ENCODE data around the gene ALOX5.
A peak's percentile ranks its signal among the peaks of the same experiment; 100 is the strongest.

Gene ALOX5

DNA sequence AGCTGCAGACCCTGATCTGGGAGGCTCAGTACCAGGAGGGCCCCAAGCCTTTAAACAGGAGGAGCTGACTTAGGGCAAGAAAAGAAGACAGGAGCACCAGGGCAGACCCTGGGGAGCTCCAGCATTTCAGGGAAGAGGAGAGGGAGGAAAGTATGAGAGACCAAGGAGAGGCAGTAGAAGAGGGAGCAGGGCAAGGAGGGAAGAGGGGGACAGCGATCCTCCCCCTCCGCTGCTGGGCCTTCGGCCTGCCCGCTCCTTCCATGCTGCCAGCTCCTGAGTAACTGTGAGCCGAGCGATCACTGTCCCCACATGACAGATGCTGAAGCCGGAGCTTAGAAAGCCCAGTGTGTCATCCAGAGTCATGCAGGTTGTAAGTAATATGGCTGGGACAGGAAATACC lies 65.9 kb downstream of the ALOX5 start:
- FAIRE-seq (no peak), DNase-seq (ENCODE audit: extremely low spot score, insufficient read length, low read depth) (no peak)

DNA sequence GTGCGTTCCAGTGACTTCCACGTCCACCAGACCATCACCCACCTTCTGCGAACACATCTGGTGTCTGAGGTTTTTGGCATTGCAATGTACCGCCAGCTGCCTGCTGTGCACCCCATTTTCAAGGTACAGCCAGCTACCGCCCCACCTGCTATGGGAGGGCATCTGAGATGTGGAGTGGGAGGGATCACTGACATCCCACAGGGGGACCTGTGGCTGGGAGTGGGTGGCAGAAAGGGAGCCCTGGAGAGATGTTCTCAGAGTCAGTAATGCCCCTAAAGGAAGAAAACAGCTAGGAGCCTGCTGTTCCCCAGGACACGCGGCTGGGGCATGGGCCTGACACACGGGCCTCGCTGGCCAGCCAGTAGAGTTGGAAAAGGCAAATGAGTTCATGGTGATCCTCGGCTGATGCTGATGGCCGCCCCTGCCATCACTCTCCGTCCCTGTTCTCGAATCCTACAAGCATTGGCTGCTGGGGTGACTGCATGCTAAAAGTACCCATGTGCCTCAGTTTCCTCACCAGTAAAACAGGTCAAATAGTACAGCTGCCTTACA lies 66.6 kb downstream of the ALOX5 start:
- FAIRE-seq, result no peak
- no peak for DNase-seq (ENCODE audit: extremely low spot score, insufficient read length, low read depth)

DNA sequence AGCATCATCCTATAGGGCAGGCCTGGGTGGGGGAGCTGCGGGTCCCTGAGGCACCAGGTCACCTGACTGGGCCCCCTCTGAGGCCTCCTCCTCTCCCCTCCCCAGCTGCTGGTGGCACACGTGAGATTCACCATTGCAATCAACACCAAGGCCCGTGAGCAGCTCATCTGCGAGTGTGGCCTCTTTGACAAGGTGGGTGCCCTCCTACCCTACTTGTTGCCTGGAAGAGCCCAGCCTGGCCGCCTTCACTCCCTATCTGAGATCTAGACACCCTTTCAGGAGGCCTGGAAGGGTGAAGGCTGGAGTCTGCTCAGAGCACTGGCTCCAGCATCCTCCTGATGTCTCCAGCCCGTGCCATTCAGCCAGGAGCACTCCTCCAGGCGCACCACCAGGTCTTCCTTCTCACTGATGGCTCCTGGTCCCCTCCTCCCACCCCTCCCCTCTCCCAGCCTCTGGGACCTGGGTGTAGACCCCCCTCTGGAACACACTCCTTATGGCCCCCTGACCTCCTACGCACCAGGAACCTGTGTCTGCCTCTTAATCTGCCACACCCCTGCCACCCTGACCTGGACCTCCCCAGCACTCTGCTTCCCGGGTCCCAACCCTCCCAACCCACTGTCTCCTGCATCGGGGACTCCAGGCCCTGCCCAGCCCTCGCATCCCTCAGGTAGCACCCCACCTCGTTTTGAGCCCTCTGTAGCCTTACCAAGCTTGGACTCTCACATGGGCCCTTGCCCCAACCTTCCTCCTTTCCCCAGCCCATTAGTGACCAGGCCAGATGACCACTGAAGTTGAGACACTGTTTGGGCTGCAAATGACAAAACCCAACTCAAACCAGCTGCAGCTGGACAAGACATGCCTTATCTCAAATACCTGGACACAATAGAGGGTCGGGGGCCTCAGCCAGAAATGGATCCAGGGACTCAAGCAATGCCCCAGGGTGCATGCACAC lies 67.5 kb downstream of the ALOX5 start:
- DNase-seq (ENCODE audit: extremely low spot score, insufficient read length, low read depth), result no peak
- no peak for FAIRE-seq

DNA sequence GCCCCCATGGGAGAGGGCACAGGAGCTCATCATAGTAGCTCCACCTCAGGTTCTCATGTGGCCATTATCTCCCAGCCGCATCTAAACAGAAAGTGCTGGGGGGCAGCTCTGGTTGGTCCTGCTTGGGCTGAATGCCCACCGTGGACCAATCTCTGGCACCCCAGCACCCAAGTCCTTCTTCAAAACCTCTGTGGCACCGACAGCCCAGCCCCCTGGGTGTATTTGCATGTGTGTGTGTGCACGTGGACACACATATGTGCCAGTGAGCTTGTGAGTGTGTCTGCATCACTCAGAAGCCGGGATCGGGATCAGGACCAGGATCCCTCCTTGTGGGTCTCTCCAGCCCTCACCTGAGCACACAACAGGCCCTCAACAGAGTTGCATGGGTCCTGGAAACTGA lies 68.2 kb downstream of the ALOX5 start:
- DNase-seq (ENCODE audit: extremely low spot score, insufficient read length, low read depth), result no peak
- FAIRE-seq, result no peak

DNA sequence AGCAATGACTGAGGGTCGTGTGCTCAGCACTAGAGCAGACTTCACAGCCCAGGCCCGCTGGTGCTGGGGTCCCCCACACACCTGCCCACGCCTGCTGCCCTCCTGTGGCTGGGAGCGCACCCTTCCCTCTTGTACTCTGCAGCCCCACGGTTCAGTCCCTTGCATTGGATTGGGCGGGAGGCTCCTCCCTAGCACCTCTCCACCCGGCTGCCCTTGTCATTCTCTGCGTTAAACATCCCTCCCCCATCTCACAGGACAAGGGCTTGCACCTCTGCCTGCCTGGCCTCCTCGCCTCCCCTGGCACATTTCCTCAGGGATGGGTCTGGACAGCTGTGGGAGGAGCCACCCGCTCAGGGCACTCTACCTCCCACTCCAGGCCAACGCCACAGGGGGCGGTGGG lies 68.6 kb downstream of the ALOX5 start:
- DNase-seq (ENCODE audit: extremely low spot score, insufficient read length, low read depth) (no peak), FAIRE-seq (no peak)

DNA sequence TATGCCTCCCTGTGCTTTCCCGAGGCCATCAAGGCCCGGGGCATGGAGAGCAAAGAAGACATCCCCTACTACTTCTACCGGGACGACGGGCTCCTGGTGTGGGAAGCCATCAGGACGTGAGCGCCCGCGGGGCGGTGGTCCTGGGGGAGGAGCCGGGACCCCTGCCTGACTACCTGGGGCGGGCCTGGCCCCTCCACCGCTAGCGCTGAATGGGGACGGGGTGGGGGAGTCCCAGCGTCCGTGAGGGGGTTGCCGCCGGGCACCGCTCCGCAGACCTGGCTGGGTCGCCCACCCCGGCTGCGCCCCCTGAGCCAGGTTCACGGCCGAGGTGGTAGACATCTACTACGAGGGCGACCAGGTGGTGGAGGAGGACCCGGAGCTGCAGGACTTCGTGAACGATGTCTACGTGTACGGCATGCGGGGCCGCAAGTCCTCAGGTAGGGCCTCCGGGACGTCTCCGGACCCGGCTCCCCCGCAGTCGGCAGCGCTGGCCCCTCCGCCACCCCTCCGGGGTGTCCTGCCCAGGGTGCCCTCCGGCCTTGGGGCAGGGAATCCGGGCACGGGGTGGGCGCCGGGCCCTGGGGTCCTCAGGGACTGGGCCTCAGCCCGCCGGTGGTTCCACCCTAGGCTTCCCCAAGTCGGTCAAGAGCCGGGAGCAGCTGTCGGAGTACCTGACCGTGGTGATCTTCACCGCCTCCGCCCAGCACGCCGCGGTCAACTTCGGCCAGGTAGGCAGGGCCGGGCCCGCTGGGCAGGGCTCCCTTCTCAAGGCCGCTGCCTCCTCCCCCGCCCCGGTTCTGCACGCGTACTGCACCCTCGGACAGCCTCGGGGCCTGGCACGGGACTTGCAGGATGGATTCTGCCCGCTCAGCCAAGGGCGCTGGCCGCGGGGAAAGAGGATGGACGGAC lies 69.3 kb downstream of the ALOX5 start:
- FAIRE-seq, result no peak

DNA sequence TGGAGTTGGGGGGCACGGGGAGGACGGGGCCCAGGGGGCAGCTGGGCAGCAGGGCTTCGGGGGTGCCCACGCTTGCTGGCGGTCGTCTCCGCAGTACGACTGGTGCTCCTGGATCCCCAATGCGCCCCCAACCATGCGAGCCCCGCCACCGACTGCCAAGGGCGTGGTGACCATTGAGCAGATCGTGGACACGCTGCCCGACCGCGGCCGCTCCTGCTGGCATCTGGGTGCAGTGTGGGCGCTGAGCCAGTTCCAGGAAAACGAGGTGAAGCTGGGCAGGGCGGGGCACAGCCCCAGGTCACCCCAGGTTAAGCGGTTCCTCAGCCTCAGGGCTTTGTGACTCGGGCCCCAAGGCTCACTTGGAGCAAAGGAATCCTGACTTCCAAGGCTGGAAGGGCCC lies 70.0 kb downstream of the ALOX5 start:
- no peak for FAIRE-seq

More for the DNA sequence above, 69.3 kb downstream of the ALOX5 start:
- no peak for DNase-seq (ENCODE audit: extremely low spot score, insufficient read length, low read depth)

DNA sequence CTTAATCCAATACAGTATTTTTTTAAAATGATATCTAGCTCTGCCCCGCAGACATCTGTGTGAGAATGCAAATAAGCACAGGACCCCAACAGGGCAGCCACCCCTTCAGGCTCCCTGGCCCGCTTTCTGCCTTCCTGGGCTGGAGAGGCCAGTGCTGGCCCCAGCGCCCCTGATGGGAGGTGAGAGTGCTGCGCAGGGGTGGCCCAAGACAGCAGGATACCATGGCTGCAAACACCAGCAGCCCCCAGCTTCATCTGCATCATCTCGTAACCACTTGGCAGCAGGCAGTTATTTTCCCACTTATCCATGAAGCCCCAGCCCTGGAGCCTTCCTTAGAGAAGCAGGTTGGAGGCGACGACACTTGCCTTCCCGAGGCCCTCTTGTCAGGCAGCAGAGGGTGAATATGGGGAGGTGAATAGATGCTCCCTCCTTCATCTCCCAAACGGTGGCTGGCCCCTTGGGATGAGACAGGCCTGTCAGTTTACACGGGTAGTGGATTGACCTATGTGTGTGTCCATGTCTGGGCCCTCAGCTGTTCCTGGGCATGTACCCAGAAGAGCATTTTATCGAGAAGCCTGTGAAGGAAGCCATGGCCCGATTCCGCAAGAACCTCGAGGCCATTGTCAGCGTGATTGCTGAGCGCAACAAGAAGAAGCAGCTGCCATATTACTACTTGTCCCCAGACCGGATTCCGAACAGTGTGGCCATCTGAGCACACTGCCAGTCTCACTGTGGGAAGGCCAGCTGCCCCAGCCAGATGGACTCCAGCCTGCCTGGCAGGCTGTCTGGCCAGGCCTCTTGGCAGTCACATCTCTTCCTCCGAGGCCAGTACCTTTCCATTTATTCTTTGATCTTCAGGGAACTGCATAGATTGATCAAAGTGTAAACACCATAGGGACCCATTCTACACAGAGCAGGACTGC lies 71.2 kb downstream of the ALOX5 start:
- DNase-seq (ENCODE audit: extremely low spot score, insufficient read length, low read depth) (no peak), FAIRE-seq (no peak)

More for the DNA sequence above, 70.0 kb downstream of the ALOX5 start:
- DNase-seq (ENCODE audit: extremely low spot score, insufficient read length, low read depth), result no peak

DNA sequence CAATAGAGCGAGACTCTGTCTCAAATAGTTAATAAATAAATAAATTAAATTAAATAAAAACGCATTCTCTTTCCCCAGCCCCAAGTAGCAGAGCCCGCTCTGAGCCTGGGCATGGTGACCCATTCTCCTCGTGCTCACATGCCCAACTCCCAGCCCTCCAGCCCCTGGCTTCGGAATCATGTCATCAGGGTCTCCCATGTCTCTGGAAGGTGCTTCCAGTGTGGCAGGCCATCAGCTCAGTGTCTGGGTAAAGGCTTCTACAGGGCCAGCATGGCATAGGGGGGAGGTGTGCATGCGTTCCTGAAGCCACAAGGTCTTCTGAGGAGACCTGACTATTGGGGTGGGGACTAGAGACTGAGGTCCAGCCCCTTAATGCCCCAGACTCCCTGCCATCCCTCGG lies 72.8 kb downstream of the ALOX5 start:
- FAIRE-seq, result no peak

DNA sequence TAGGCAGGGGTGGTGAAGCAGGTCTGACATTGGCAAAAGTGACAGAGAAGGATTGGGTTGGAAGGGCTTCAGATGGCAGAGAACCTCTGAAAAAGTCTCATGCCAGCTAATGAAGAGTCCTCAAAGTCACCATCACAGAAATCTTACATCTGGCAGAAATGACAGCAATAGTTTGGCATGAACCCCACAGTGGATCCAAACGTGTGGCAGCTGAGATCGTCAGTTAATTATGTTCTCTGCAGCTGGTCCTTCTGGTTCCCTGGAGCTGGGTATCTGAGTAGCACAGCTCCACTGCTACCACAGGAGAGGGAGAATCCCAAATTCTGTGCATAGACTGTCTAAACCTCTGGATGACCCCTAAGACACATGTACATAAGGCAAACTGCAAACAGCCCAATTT lies 73.4 kb downstream of the ALOX5 start:
- FAIRE-seq, result no peak
- DNase-seq (ENCODE audit: extremely low spot score, insufficient read length, low read depth), result no peak

More for the DNA sequence above, 72.8 kb downstream of the ALOX5 start:
- no peak for DNase-seq (ENCODE audit: extremely low spot score, insufficient read length, low read depth)

DNA sequence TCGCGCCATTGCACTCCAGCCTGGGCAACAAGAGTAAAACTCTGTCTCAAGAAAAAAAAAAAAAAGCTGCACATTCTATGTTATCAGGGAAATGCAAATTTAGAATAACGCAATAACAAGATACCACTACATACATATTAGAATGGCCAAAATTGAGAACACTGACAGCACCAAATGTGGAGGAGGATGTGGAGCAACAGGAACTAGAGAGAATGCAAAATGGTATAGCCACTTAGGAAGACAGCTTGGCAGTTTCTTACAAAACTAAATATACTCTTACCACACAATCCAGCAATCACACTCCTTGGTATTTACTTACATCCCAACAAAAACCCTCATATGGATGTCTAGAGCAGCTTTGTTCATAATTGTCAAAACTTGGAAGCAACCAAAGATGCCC lies 76.8 kb downstream of the ALOX5 start:
- DNase-seq (ENCODE audit: extremely low spot score, insufficient read length, low read depth) (no peak), FAIRE-seq (no peak)

DNA sequence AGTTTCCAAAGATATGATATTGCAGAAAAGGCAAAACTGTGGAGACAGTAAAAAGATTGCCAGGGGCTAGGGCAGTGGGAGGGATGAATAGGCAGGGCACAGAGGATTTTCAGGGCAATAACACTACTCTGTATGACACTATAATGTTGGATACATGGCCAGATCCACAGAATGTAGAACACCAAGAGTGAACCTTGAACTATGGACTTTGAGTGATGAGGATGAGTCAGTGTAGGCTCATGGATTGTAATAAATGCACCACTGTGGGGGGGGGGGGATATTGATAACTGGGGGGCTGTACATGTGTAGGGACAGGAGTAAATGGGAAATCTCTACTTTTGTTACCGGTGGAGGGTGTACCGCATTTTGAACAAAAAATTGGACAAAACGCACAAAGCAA lies 77.4 kb downstream of the ALOX5 start:
- DNase-seq (ENCODE audit: extremely low spot score, insufficient read length, low read depth), result no peak
- no peak for FAIRE-seq

DNA sequence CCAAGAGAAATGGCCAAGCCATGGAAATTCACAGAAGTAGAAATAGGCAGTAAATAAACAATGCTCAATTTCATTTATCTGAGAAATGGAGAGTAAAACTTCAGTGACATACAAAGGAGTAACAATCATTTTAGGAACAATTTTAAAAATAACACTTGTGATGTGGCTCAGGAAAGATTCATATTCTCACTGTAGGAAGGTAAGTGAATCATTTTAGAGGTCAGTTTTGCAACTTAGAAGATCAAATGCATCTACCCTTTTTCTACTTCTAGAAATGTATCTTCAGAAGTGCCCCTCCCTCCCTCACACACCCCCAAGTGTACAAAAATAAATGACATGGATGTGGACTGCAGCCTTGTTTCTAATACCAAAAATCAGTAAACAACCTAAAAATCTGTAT lies 78.3 kb downstream of the ALOX5 start:
- FAIRE-seq, result no peak
- no peak for DNase-seq (ENCODE audit: extremely low spot score, insufficient read length, low read depth)

DNA sequence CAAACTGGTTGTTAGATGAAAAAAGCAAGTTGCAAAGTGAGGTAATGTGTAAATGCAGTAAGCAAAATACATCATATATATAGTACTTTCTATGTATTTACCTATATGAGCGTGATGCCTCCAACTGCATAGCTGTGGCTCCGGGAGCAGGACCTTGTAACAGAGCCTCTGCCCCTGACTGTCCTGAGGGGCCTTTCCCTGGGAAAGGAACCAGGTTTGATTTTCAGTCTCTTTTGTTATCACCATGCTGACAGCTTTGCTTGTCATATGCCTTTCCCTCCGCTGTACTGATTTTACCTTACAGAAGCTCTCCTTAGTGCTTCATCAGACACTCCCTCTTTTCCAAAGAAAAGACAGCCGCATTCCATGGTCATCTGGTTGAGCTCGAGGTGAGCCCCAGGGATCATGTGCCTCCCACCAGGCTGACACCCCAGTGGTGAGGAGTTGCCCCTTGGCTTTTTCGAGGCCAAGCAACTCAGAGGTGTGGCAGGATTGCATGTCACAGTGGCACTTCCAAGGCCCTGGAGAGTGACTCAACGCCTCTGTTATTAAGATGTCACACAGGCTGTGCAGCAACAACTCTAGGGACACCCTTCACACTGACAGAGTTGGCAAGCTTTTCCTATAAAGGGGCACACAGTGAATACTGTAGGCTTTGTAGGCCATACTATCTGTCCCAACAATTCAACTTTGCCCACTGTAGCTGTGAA lies 78.9 kb downstream of the ALOX5 start:
- no peak for FAIRE-seq

DNA sequence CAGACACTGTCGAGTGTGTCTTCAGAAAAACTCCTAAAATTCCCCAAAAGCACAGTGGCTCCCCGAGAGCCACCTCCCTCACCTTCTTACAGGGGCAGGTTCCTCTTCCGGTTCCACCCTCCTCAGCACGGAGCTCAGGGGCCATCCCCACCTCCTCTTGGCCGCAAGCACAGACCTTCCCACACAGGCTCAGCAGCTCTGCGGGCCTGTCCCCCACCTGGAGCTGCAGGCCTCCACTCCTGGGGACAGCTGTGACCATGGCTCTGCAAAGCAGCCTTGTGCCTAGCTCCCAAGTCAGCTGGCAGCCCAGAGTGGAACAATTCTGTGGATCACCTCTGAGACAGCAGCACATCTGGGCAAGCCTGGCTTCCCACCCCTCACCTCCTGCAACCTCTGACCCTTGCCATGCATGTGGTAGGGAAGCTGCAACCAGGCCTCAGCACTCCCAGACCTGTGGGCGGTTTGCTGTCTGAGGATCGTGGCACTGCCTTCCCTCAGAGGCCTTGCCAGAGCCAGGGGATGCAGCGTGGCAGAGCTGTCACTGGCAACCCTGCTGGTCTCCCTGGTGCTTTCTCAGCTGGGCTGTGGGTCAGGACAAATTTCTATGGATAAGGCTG lies 79.7 kb downstream of the ALOX5 start:
- DNase-seq (ENCODE audit: extremely low spot score, insufficient read length, low read depth) (no peak), FAIRE-seq (no peak)

More for the DNA sequence above, 78.9 kb downstream of the ALOX5 start:
- no peak for DNase-seq (ENCODE audit: extremely low spot score, insufficient read length, low read depth)

DNA sequence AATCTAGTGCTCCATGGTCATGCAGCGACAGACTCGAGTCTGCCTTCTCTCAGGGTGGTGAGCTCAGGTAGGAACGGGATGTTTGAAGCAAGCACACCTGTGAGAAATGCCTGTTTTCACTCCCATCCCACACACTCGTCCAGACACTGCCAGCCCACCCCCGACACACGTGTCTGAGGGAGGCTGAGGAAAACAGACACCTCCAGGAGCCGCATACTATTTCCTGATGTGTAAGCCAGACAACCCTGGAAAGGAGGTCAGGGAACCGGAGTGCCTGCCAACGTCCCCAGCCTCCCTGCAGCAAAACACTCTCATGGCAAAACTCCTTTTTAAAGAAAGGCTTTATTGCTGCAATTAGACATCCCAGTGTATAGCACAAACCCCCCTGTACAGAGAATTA lies 80.2 kb downstream of the ALOX5 start:
- DNase-seq (ENCODE audit: extremely low spot score, insufficient read length, low read depth), result no peak
- FAIRE-seq, result no peak

DNA sequence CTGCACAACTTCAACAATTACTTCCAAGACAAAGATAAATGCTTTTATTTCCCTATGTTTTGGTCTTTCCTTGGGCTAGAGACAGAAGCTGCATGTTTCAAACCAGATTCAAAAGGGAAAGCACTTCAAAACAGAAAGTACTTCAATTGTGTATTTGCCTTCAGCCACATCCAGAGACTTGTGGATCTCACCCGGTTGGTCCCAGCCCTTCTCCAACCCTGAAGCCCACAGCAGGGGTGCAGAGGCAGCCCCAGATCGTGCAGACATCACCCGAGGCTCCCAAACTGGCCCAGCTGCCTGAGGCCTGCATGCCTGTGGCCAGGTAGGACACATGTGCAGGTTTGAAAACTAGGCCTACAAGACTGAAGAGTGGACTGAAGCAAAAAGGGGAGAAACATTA lies 80.8 kb downstream of the ALOX5 start:
- FAIRE-seq, result peak; percentile 5
- DNase-seq (ENCODE audit: extremely low spot score, insufficient read length, low read depth), result no peak

DNA sequence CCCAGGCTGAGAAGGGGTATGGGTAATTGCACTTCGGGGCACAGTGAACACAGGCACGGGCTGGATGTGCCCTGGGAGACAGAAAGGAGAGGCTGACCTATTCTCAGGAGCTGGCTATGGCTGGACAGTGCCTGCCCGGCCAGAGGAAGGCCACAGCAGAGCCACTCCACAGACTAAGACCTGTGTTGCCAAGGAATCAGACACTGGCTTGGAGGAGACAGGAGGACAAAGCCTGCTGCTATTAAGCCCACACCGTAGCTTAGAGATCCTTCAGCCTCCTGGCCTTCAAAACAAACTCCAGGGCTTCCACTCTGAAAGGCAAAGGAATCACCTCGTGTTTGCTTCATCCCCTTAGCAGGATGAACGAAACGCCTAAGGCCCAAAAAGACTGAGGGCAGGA lies 82.2 kb downstream of the ALOX5 start:
- DNase-seq (ENCODE audit: extremely low spot score, insufficient read length, low read depth) (no peak), FAIRE-seq (no peak)

DNA sequence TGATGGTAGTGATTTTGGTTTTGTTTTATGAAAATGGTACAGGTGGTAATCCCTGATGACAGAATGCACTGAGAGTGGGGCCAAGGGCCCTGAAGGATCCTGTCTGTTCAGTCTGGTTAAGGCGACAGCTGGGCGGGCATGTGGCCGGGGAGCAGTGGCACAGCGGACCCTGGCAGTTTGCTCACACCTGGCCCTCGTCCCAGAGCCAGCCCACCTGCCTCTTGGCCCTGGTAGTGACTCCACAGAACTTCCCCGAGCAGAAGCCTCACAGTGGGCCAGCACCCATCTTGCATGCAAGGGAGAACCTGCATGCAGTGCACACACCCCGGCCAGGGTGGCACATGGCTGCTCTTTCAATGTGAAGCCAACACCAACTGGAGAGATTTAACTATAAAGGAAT lies 82.8 kb downstream of the ALOX5 start:
- DNase-seq (ENCODE audit: extremely low spot score, insufficient read length, low read depth), result no peak
- FAIRE-seq, result no peak

Data from GM18507 (cell line).